HG02981 (cell line): Measurements from ENCODE around the gene JARID2.

Experiments
- ATAC-seq: cut with Tn5 transposase; IDR thresholded peaks from one replicate; pipeline ENCODE4 v1.9.1; 2021; ENCODE audit warnings: mild to moderate bottlenecking, moderate library complexity; ENCODE audit not compliant: unreplicated experiment

The JARID2 gene

GRCh38 chr6:15246666-15247499 is 1.0 kb downstream of the JARID2 start:
- no peak for ATAC-seq

DNA sequence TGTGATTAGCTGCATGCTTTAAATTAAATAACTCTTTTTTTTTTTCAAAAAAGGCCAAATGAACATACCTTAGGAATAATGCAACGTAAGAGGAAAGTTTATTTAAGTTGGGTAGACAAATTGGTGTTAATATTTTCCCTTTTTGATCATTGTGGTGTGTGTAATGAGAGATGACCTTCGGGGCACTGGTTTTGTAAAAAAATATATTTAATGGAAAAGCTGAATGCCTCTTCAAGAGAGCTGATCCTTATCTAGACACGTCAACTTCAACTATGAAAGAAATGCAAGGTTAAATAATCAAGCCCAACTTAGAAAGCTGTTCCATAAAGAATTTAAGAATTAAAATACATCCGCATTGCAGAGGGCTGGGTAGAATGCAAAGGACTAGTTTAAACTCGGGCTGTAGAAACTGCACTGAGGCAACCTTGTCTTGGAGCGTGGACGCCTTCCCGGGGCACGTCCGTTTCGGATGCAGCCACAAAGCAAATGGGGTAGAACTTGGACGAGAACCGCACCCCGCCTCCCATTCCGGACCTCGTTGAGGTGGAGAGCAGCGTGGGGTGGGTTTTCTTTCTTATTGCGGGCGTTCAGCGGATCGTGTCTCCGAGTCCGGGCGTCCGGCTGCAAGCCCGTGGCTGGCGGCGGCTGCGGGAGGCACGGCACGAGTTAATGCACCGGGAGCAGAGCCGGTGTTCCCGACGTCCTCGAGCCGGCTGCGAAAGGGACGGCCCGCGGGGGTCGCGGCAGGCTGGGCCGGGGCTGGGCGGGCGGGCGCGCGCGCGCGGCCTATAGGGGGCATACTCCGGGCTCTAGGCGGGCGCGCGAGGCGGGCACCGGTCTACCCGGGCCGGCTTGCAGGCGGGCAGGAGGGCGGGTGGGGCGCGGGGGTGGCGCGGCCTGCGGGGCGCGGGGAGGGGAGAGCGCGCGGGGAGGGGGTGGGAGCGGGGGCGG is 1.9 kb downstream of the JARID2 start:
- ATAC-seq: peak; percentile 16

DNA sequence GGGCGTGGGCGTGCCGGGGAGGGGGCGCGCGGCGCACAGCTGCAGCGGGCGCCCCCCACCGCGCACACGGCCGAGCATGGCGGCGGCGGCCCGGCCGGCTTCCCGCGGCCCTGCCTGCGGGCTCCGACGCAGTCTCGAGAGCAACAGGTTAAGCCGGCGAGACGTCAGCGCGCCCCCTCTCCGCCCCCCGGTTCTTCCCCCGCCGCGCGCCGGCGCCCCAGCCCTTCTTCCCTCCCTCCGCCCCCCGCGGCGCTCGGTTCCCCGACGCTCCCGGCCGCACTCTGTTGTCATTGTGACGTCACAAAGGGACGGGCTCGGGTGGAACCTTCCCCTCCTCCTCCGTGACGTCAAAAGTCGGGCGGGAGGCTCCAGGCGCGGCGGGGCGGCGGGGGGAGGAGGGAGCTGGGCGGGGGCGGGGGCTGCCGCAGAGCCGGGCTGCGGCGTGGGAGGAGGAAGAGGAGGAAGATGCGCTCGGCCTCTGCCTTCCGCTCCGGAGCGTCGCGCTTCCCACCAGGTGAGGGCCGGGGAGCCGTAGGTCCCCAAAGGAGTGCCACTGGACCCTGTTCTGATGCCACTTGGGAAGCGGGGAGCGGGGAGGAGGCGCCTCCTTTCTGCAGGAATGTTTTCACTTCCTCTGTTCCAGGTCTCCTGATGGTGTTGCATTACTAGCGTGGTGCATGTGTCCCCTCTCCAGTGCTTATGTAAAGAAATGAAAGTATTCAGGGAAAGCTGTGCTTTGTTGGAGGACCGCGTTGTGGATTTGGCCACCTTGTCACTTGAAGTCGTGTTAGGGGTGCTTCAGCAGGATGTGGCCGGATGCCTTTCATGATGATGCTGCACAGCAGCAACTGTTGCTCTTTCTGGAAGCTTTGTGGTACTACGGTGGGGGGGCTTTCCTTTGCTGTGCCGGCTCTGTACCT is 2.8 kb downstream of the JARID2 start:
- peak; percentile 31 for ATAC-seq

GRCh38 chr6:15249371-15250019 is 3.6 kb downstream of the JARID2 start:
- ATAC-seq: no peak

GRCh38 chr6:15250187-15251168 is 4.6 kb downstream of the JARID2 start:
- no peak for ATAC-seq

- ATAC-seq: no peak
Measured at GRCh38 chr6:15252195-15252594, 6.3 kb downstream of the JARID2 start.

DNA sequence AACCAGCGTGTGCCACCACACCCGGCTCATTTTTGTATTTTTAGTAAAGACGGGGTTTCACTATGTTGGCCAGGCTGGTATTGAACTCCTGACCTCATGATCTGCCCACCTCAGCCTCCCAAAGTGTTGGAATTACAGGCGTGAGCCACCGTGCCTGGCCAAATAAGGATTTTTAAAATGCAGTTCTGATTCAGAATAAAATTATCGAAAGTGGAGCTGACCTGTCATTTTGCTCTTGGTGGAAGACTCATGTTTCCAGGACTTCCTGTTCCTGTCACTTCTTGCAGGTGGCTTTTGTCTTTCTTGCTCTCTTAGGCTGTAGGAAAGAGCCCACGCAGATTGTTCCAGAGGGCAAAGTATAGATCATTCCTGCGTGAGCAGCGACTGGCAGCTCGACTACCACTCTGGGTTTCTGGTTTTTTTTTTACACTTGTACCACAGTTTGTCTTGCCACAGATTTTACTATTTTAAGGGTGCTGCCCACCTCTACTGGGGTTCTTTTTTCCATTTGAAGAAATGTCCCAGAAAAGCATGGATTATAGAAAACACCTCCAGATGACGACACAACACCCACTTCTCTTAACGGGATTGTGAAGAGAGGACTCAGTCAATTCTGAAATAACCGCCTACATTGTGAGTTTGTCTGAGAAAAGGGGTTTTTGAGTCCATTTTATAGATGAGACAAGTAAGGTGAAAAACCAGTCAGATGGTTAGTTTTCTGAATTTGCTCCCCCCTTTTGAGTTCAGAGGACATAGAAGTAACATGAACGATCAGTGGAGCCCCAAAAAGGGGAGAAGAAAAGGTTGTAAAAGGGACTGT is 7.5 kb downstream of the JARID2 start:
- no peak for ATAC-seq

GRCh38 chr6:15254070-15254975 is 8.5 kb downstream of the JARID2 start:
- peak; percentile 29 for ATAC-seq

- peak; percentile 65 for ATAC-seq
Measured at GRCh38 chr6:15255481-15255880, 9.6 kb downstream of the JARID2 start.

DNA sequence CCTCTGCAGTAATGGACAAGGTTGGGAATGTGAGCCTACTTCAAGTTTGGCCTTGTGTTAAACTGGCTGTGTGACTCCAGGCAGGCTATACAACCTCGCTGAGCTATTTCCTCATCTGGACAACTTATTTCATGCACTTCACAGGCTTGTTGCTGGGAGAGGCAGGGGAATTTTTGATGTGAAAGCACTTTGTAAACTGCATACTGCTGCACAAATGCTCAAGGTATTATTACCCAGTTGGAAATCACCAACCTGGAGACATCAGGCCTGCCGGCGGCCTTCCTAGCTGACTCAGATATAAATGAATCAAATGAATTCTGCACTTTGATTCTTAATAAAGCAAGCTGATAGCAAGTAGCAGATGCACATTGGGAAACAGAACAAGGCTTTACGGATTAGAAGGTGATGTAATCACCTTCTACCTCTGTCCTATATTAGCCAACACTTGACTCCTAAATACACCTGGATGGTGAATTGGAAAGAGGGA is 10.1 kb downstream of the JARID2 start:
- peak; percentile 1 for ATAC-seq

GRCh38 chr6:15256538-15257271 is 10.8 kb downstream of the JARID2 start:
- no peak for ATAC-seq

DNA sequence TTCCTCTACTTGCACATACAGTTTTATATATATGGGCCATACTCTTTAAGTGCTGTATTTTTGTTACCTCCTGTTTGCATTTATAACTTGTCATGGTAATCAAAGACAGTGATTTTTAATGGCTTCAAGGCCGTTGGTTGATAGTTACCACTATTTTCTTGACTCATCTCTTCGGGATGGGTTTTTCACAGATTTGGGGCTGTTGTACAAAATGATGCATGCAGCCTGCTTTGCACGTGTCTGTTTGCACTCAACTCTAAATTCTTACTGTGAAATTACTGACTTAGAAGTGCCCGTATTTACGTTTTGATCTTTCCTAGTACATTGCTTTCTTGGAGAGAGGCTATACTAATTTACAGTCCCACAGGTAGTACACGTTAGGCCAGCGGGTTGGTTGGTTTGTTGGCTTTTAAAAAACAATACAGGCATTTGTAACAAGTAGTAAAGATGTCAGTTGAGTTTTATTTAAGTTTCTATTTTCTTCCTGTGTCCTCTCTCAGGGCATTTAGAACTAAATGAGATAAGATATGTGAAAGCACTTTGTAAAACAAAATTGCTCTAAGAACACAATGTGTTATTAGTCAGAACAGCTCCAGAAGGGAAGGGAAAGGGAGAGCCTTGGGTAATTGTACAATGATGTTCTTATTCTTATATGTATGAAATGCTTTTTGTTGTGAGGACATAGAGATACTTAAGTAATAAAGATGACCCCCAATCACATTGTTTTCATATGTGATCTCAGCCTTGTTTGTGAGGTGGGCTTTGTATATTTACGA is 11.7 kb downstream of the JARID2 start:
- no peak for ATAC-seq

DNA sequence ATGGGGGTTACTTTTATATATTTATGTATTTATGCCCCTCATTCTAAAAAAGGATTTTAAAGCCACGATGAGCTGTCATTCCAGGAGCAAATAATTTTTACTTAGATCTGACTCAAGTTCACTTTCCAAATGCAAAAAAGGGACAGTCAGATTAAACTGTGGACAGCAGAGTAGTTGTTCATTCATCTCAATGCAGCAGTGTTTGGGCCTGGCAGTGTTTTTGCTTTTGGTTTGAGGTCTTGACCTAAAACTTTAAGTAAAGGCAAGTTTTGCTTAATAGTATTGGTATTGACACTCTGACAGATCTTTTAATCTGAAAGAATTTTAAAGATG is 13.9 kb downstream of the JARID2 start:
- ATAC-seq: no peak

DNA sequence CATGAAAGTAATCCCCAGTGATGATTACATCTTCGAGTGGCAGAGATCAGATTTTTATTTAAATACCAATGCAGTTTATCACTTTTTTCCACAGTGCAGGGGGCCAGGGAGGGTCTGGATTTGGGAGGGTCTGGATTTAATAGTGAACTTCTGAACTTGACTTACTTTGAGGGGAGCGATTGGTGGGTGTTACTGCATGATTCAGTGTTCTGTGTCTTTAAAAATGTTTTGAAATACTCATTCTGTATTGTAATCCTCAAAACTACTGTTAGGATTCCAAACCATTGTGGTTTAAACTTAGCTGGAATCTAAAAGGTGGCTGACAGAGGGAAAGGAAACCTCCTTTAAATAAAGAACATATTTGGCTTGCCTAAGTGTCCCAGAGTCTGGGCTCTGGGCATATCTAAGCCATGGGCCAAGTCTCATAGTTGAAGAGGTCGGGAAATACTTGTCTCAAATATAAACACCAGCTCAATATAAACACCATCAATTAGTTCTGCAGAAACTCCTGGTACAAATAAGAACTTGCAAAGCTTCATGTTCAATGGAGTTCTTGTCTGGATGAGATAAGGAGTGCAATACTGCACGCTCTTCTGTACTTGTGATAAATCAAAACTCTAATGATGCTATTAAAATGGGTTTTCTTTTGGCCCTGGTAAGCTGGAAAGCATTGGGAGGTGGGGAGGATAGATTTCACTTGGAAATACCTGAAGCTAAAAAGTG is 14.4 kb downstream of the JARID2 start:
- no peak for ATAC-seq

DNA sequence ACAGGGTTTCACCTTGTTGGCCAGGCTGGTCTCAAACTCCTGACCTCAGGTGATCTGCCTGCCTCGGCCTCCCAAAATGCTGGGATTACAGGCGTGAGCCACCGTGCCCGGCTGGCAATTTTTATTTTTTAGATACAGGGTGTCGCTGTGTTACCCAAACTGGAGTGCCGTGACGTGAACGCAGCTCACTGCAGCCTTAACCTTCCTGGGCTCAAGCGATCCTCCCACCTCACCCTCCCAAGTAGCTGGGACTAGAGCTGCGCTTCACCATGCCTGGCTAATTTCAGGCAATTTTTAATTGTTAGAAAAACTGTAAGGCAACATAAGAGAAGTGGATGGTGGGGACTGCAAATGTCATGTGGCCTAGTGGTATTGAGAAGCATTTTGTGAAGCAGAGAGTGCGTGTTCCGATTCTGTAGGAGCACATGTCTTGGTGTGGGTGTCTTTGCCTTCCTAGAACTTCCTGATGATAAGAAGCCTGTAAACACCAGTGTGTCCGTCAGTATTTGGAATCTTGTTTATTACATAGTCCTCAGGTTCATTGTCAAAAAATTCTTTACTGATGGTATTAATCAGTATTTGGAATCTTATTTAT is 18.0 kb downstream of the JARID2 start:
- ATAC-seq: no peak
